Esophagus squamous epithelium (tissue), 5 donors: ENCODE data around the gene FNDC7. TPM values are rescaled to one million over a fixed set of nuclear protein-coding genes. Genes with fewer than 3 reads are reported as not detected.
A peak's percentile ranks its signal among the peaks of the same experiment; 100 is the strongest.

Source experiments
- DNase-seq: peaks from one replicate; lab custom pipeline; 2025; lab: John Stamatoyannopoulos, UW
- H3K27ac ChIP-seq, 4 donors: fragments of 200-600 bp; sonication (generic); one replicate each; pipeline ENCODE4 v1.5.1; 2016 to 2019; ENCODE audit warnings: mild to moderate bottlenecking in 1 of 4
- H3K27me3 ChIP-seq, 4 donors: fragments of 200-600 bp; sonication (generic); 1 replicate in 3 of 4; 2 replicates in 1 of 4; pipeline versions ENCODE4 v1.5.1 to v1.6.0; 2017 to 2021; ENCODE audit warnings: antibody characterized with exemption in 1 of 4
- H3K36me3 ChIP-seq, 3 donors: fragments of 200-600 bp; sonication (generic); one replicate each; pipeline ENCODE4 v1.5.1; 2016 to 2019
- H3K4me1 ChIP-seq, 3 donors: fragments of 200-600 bp; sonication (generic); one replicate each; pipeline ENCODE4 v1.5.1; 2017 to 2019
- H3K4me3 ChIP-seq, 4 donors: fragments of 200-600 bp; sonication (generic); 1 replicate in 3 of 4; 2 replicates in 1 of 4; pipeline ENCODE4 v1.5.1; 2016 to 2019; ENCODE audit warnings: mild to moderate bottlenecking in 2 of 4, moderate library complexity in 1 of 4
- H3K9me3 ChIP-seq, 3 donors: fragments of 200-600 bp; sonication (generic); one replicate each; pipeline ENCODE4 v1.5.1; 2016 to 2019
- CTCF ChIP-seq, 6 experiments: fragments of 450-650 bp in 4 of 6; fragments of 200-600 bp in 2 of 6; sonication (generic) in 2 of 6; IDR thresholded peaks; one replicate each; pipeline ENCODE4 v1.5.1; 2016 to 2019; ENCODE audit warnings: antibody characterized with exemption in 6 of 6, mild to moderate bottlenecking in 4 of 6, moderate library complexity in 4 of 6
- POLR2A ChIP-seq, 4 donors: fragments of 450-650 bp; IDR thresholded peaks; one replicate each; pipeline ENCODE4 v1.6.1; 2017; ENCODE audit warnings: antibody characterized with exemption in 4 of 4, mild to moderate bottlenecking in 4 of 4, moderate library complexity in 3 of 4
- WGBS, 2 donors: methylation state at CpG; one replicate each; pipeline ENCODE4 v1.1.5; 2018; 5-methylcytosine and 5-hydroxymethylcytosine counted together
- intact Hi-C: fragments of 100-400 bp; cut with DNase I; formaldehyde crosslinking; loops from one replicate; pipeline ENCODE4 v1.15.0; 2022
- total RNA-seq, 4 donors: library from RNA; depleted of rRNA; stranded (reverse); fragments of >200 nt; gene quantifications; one replicate each; pipeline ENCODE4 v1.1.0, GENCODE V29; 2016
- donor health status: DM: yes; HTN: yes; CAD: no.

Gene FNDC7
- total RNA-seq, 4 donors from 2014 or later: not detected

GRCh38 chr1:108708691-108709660 lies 3.7 kb upstream of the FNDC7 start:
- 74 to 77% methylated on average over 5 to 7 of the region's 7 CpGs for WGBS, 2 donors
- DNase-seq: no peak
- H3K4me3 ChIP-seq: no peak overlapping the region
- H3K4me1 ChIP-seq: peaks cover 0 to 12% (median 11%) of the 10 kb centered on the region in 3 donors
- no peak overlapping the region for H3K27ac ChIP-seq
- no peaks in the 10 kb centered on the region for H3K36me3 ChIP-seq
- intact Hi-C loops: no loop called here
- H3K27me3 ChIP-seq: peaks cover 0 to 12% (median 0%) of the 10 kb centered on the region in 4 donors
- TF ChIP-seq POLR2A (IDR thresholded peaks at IDR 0.05) (no peak), CTCF (IDR thresholded peaks at IDR 0.05) (peak in 1 of 6 experiments; percentile 14)
- no peaks in the 10 kb centered on the region for H3K9me3 ChIP-seq

- WGBS, 2 donors: 69 to 80% methylated on average over 2 to 5 of the region's 5 CpGs
- Histone ChIP-seq H3K27me3 (peaks cover 0 to 12% (median 0%) of the 10 kb centered on the region in 4 donors), H3K27ac (no peak overlapping the region), H3K9me3 (no peaks in the 10 kb centered on the region), H3K4me3 (no peak overlapping the region), H3K36me3 (no peaks in the 10 kb centered on the region), H3K4me1 (no peaks in the 10 kb centered on the region)
- TF ChIP-seq CTCF (IDR thresholded peaks at IDR 0.05) (no peak), POLR2A (IDR thresholded peaks at IDR 0.05) (no peak)
- intact Hi-C loops: no loop called here
- no peak for DNase-seq
Observed at GRCh38 chr1:108715932-108716331, 3.2 kb downstream of the FNDC7 start.

DNA sequence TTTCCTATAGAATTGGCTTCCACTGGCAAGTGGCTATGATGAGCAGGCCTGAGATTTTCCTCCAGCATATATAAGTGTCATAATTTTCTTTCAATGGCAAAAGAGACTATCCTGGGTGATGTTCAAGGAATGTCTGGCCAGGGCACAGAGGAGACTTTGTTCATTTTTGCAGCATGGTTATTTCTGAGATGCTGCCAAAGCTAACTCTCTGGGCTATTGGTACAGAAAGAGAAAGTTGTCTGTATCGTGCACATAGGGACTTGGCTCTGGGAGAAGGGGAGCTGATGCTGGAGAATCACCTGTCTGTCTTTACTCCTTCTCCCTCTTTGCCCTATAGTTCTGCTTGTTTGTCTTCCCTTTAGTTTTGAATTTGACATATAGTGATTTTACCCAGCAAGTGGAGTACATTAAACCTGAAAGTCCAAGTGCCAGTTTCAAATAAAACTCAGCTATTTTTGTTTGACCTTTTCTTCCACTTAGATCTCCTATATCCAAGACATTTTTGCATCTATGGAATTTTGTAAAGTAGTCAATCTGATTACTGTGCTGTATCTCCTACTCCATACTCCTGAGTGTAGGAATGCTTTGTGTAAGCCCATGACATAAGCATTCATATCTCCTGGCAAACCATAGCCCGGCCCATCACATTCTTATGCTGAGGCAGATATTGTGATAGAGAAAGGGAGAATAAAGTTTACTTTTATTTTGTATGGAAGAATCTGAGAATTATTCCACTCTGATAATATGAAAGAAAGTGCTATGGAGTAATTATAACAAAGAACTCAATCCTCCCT lies 3.9 kb downstream of the FNDC7 start:
- Histone ChIP-seq H3K27ac (no peak overlapping the region), H3K4me3 (no peak overlapping the region), H3K36me3 (no peaks in the 10 kb centered on the region), H3K4me1 (no peaks in the 10 kb centered on the region), H3K9me3 (no peaks in the 10 kb centered on the region), H3K27me3 (peaks cover 0 to 12% (median 0%) of the 10 kb centered on the region in 4 donors)
- WGBS, 2 donors: 83 to 89% methylated on average over 2 of the region's 2 CpGs
- TF ChIP-seq POLR2A (IDR thresholded peaks at IDR 0.05) (no peak), CTCF (IDR thresholded peaks at IDR 0.05) (no peak)
- DNase-seq: no peak
- intact Hi-C loops: no loop called here

DNA sequence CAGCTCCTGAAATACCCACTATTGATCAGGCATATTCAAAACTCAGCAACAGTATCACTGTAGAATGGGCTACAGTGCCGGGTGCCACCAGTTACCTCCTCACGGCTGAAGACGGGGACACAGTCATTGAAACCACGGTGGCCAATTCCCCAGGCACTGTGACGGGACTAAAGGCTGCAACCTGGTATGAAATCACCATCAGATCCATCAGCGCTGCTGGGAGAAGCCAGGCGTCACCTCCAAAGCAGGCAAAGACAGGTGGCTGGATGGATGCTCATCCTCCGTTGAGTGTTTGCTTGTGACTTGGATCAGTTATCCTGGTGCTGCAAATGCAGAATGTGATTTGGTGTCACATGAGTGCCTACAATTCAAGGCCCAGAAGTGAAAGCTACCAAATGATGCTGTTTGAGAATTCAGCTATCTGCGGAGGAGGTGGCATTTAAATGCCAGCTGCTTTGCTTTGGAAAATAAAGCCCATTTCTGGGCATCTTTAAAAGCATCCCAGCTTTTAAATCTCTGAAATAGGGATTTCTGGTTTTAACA lies 5.1 kb downstream of the FNDC7 start:
- intact Hi-C loops: no loop called here
- H3K4me1 ChIP-seq: no peaks in the 10 kb centered on the region
- no peaks in the 10 kb centered on the region for H3K9me3 ChIP-seq
- 87 to 89% methylated on average over 8 of the region's 9 CpGs for WGBS, 2 donors
- no peak for DNase-seq
- H3K27ac ChIP-seq: no peak overlapping the region
- H3K4me3 ChIP-seq: no peak overlapping the region
- peaks cover 0 to 8% (median 0%) of the 10 kb centered on the region in 4 donors for H3K27me3 ChIP-seq
- no peaks in the 10 kb centered on the region for H3K36me3 ChIP-seq
- TF ChIP-seq POLR2A (IDR thresholded peaks at IDR 0.05): no peak
- TF ChIP-seq CTCF (IDR thresholded peaks at IDR 0.05): no peak
